Parietal lobe (tissue), 1 donor: ENCODE data around the gene HSD11B1. TPM values are rescaled to one million over a fixed set of nuclear protein-coding genes. Genes with fewer than 3 reads are reported as not detected.

Source experiments
- total RNA-seq: library from RNA; depleted of rRNA; stranded (reverse); fragments of >200 nt; gene quantifications from one replicate; pipeline ENCODE4 v1.2.3, GENCODE V29; 2014

HSD11B1 gene
- total RNA-seq = not detected

GRCh38 chr1:209704584-209704983 is at the start of gene HSD11B1:
Gene HSD11B1 (plus strand): TSS chr1:209704846. CDS start chr1:209704943, 97 bp downstream.

GRCh38 chr1:209674957-209675564 is 29.6 kb upstream of the HSD11B1 start, which contains the start of gene G0S2:
Gene G0S2 (plus strand): TSS chr1:209675412. CDS start chr1:209675685, 273 bp downstream.

GRCh38 chr1:209755926-209756614 is 51.4 kb downstream of the HSD11B1 start, which contains the start of gene TRAF3IP3:
Gene TRAF3IP3 (plus strand): TSS chr1:209756053. CDS start chr1:209760040, 3,987 bp downstream.

Other genes starting within 250 kb of the HSD11B1 start
- 2.8 TPM for gene CAMK1G, start 121.1 kb upstream of the HSD11B1 start, total RNA-seq
- 1.3 TPM for gene LAMB3, start 52.4 kb upstream of the HSD11B1 start, total RNA-seq
- 2.2 TPM for gene G0S2, start 29.4 kb upstream of the HSD11B1 start, total RNA-seq
- not detected for gene TRAF3IP3, start 51.2 kb downstream of the HSD11B1 start, total RNA-seq
- 2.2 TPM for gene C1orf74, start 79.7 kb downstream of the HSD11B1 start, total RNA-seq
- gene IRF6, start 101.3 kb downstream of the HSD11B1 start, total RNA-seq = not detected
- 21.9 TPM for gene UTP25, start 123.1 kb downstream of the HSD11B1 start, total RNA-seq
- 75.1 TPM for gene SYT14, start 233.4 kb downstream of the HSD11B1 start, total RNA-seq